ENCODE measurements around the gene MAP7D2. TPM values are rescaled to one million over a fixed set of nuclear protein-coding genes. Genes with fewer than 3 reads are reported as not detected.

The MAP7D2 gene
- polyA plus RNA-seq, 1 experiment: 0.27 TPM

DNA sequence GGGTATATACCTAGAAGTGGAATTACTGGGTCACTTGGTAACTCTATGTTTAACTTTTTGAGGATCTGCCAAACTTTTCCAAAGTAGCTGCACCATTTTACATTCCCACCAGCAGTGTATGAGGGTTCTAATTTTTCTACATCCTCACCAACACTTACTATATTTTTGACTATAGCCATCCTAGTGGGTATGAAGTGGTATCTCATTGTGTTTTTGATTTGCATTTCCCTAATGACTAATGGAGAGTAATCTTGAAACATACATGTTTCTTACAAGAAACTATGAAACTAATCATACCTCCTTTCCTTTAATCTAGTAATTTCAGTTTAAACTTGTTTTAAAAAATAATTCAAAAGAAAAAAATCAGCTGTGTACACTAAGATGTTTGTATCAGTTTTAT, 143.7 kb downstream of the MAP7D2 start:
- TF ChIP-seq, protein P1, sequence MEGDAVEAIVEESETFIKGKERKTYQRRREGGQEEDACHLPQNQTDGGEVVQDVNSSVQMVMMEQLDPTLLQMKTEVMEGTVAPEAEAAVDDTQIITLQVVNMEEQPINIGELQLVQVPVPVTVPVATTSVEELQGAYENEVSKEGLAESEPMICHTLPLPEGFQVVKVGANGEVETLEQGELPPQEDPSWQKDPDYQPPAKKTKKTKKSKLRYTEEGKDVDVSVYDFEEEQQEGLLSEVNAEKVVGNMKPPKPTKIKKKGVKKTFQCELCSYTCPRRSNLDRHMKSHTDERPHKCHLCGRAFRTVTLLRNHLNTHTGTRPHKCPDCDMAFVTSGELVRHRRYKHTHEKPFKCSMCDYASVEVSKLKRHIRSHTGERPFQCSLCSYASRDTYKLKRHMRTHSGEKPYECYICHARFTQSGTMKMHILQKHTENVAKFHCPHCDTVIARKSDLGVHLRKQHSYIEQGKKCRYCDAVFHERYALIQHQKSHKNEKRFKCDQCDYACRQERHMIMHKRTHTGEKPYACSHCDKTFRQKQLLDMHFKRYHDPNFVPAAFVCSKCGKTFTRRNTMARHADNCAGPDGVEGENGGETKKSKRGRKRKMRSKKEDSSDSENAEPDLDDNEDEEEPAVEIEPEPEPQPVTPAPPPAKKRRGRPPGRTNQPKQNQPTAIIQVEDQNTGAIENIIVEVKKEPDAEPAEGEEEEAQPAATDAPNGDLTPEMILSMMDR (IDR thresholded peaks at IDR 0.05; ENCODE audit: low read depth, low read length): no peak
- CTCF ChIA-PET: interaction anchor here (0.6 kb wide), 1 partner anchor 202 kb away, joined by 5 read pairs; no protein-coding TSS in a partner anchor
- no peak overlapping the region for H3K27ac ChIP-seq (ENCODE audit: low read depth, low read length)
- DNase-seq (ENCODE audit: low read depth, low spot score): no peak
- no peaks in the 10 kb centered on the region for H3K27me3 ChIP-seq (ENCODE audit: control insufficient read depth, insufficient read depth, low read length)
- H3K9me3 ChIP-seq (ENCODE audit: control insufficient read depth, insufficient read depth, low read length): no peaks in the 10 kb centered on the region
- POLR2A ChIA-PET: no interaction called here
- H3K4me3 ChIP-seq (ENCODE audit: low read depth, low read length): no peak overlapping the region

DNA sequence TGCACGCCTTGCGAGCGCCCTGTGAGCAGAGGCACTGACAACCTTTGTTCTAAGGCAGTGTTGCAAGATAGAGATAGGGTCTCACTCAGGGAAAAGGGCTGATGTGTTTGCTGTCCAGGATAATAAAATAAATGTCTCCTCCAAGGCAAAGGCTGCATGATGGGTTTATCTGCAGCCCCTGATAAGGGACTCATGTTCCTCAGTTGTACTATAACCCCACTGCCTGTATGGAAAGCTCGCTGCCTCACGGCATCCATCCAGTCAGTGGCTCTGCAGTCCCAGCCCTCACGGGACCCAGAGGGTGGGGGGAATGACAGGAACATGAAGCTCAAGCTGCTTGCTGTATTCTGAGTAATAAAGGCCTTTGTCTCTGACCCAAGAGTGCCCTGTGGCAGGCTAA, 148.4 kb downstream of the MAP7D2 start:
- Histone ChIP-seq H3K4me3 (ENCODE audit: low read depth, low read length) (no peak overlapping the region), H3K27ac (ENCODE audit: low read depth, low read length) (no peak overlapping the region), H3K27me3 (ENCODE audit: control insufficient read depth, insufficient read depth, low read length) (no peaks in the 10 kb centered on the region), H3K9me3 (ENCODE audit: control insufficient read depth, insufficient read depth, low read length) (no peaks in the 10 kb centered on the region)
- no peak for DNase-seq (ENCODE audit: low read depth, low spot score)
- TF ChIP-seq, protein P1 (IDR thresholded peaks at IDR 0.05; ENCODE audit: low read depth, low read length): no peak
- CTCF ChIA-PET: no interaction called here
- POLR2A ChIA-PET: no interaction called here

DNA sequence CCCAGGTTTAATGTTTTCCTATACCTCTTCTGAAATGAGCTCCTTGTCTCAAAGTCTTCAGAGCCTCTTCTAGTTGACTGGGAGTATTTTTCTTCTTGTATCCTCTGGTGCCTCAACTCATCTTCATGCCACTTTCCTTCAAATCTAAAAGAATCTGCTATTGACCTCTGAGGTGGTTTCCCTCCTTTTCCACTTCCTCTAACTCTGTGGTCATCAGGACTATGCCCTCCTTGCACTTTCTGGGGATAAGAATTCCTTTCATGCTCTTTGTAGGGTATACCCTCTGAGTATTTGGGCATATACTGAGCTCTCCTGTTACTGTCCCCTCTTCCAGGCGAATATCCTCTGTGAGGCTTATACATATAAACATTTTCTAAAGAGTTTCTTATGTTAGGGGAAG, 150.7 kb downstream of the MAP7D2 start:
- CTCF ChIA-PET: no interaction called here
- POLR2A ChIA-PET: no interaction called here
- TF ChIP-seq, protein P1 (IDR thresholded peaks at IDR 0.05; ENCODE audit: low read depth, low read length): no peak
- no peaks in the 10 kb centered on the region for H3K27me3 ChIP-seq (ENCODE audit: control insufficient read depth, insufficient read depth, low read length)
- DNase-seq (ENCODE audit: low read depth, low spot score): no peak
- H3K27ac ChIP-seq (ENCODE audit: low read depth, low read length): no peak overlapping the region
- no peaks in the 10 kb centered on the region for H3K9me3 ChIP-seq (ENCODE audit: control insufficient read depth, insufficient read depth, low read length)
- no peak overlapping the region for H3K4me3 ChIP-seq (ENCODE audit: low read depth, low read length)

DNA sequence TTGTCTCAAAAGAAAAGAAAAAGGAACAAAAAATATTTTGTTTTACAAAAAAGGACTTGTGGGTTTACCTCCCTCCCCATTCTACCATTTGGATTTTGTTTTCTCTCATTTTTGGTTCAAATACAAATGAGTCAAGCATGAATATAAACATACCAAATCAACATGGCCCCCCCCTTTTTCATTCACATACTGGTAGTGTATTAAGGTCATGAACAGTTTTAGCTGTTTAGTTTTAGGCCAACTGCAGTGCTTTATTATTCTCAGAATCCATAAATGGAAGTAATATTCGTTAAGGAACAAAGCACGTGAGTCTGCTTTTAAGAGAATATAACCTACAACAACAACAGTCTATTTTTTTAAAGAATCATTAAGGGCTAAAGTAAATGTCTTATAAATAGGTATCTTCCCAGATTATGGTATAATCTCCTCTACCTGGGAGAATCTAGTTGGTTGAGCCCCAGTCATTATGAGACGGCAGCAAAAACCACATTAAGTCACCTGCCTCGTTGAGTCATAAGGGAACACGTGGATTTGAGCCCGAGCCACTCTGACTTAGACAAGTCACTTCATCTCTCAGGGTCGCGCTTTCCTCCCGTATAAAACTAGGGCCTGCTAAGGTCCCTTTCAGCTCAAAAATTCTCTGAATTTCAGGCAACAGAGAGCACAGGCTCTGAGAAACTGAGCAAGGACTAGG, 152.5 kb downstream of the MAP7D2 start:
- ChIA-PET POLR2A (no interaction called here), CTCF (interaction anchor here (1.0 kb wide), 1 partner anchor 27 kb away, joined by 5 read pairs; no protein-coding TSS in a partner anchor)
- Histone ChIP-seq H3K9me3 (ENCODE audit: control insufficient read depth, insufficient read depth, low read length) (no peaks in the 10 kb centered on the region), H3K27me3 (ENCODE audit: control insufficient read depth, insufficient read depth, low read length) (no peaks in the 10 kb centered on the region), H3K4me3 (ENCODE audit: low read depth, low read length) (no peak overlapping the region), H3K27ac (ENCODE audit: low read depth, low read length) (no peak overlapping the region)
- TF ChIP-seq, protein P1 (IDR thresholded peaks at IDR 0.05; ENCODE audit: low read depth, low read length): no peak
- DNase-seq (ENCODE audit: low read depth, low spot score): no peak

DNA sequence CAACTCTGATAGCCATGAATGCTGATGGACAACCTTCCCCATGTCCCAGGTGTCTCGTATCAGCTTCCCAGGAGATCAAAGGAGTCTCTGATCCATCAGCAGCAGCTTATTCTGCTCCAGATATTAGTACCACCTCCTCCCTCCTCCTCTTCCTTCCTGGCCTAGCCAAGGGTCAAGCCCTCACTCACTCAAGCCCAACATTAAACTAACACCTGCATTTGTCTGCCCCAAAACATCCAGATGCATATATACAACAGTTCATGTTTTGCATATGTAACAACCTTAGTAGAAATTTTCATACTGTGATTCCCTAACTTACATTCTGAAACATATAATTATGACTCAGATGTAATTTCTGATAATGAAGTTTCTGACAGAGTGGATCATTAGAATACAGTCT, 155.8 kb downstream of the MAP7D2 start:
- Histone ChIP-seq H3K27ac (ENCODE audit: low read depth, low read length) (no peak overlapping the region), H3K9me3 (ENCODE audit: control insufficient read depth, insufficient read depth, low read length) (no peaks in the 10 kb centered on the region), H3K4me3 (ENCODE audit: low read depth, low read length) (no peak overlapping the region), H3K27me3 (ENCODE audit: control insufficient read depth, insufficient read depth, low read length) (no peaks in the 10 kb centered on the region)
- no peak for DNase-seq (ENCODE audit: low read depth, low spot score)
- TF ChIP-seq, protein P1 (IDR thresholded peaks at IDR 0.05; ENCODE audit: low read depth, low read length): no peak
- ChIA-PET CTCF (no interaction called here), POLR2A (no interaction called here)

Measured in AG04450 (cell line).